Kidney epithelial cell (primary cell): ENCODE data around the gene MC1R. TPM values are rescaled to one million over a fixed set of nuclear protein-coding genes. Genes with fewer than 3 reads are reported as not detected.

Experiments used
- DNase-seq: peaks from one replicate; pipeline ENCODE4 v3.0.0-alpha.2; 2010; ENCODE audit warnings: low read depth
- H3K27me3 ChIP-seq: 2 replicates; pipeline ENCODE4 v1.6.0; 2011; ENCODE audit warnings: low read length; ENCODE audit not compliant: control insufficient read depth, insufficient read depth
- H3K36me3 ChIP-seq: 2 replicates; pipeline ENCODE4 v1.5.1; 2011; ENCODE audit warnings: low read length; ENCODE audit not compliant: control insufficient read depth, insufficient read depth
- H3K4me3 ChIP-seq: 2 replicates; pipeline ENCODE4 v1.5.1; 2011; ENCODE audit warnings: low read depth, mild to moderate bottlenecking, control low read depth, low read length
- CTCF ChIP-seq: IDR thresholded peaks from 2 replicates; pipeline ENCODE4 v1.5.1; 2011; ENCODE audit warnings: mild to moderate bottlenecking, moderate library complexity, low read length, control low read depth, inconsistent platforms; ENCODE audit not compliant: insufficient read depth, poor library complexity, severe bottlenecking
- total RNA-seq: library from RNA; depleted of rRNA; stranded (reverse); fragments of >200 nt; gene quantifications from 2 replicates; pipeline ENCODE4 v1.2.3, GENCODE V29; 2015

MC1R gene
- total RNA-seq, 1 donor from 2014 or later, result 3.0 TPM

- peaks cover 7% of the 10 kb centered on the region for H3K36me3 ChIP-seq
These were observed 17.4 kb downstream of the MC1R start for GRCh38 chr16:89936034-89936433.

GRCh38 chr16:89936508-89936907, 17.8 kb downstream of the MC1R start:
- no peak for DNase-seq
- H3K4me3 ChIP-seq, result no peak overlapping the region
- TF ChIP-seq CTCF, result no peak
- peaks cover 7% of the 10 kb centered on the region for H3K36me3 ChIP-seq
- H3K27me3 ChIP-seq, result no peaks in the 10 kb centered on the region

More at GRCh38 chr16:89936034-89936433, 17.4 kb downstream of the MC1R start:
- H3K4me3 ChIP-seq, result no peak overlapping the region
- H3K27me3 ChIP-seq, result no peaks in the 10 kb centered on the region
- no peak for TF ChIP-seq CTCF
- no peak for DNase-seq

- peaks cover 4% of the 10 kb centered on the region for H3K36me3 ChIP-seq
- no peak for TF ChIP-seq CTCF
- no peak overlapping the region for H3K4me3 ChIP-seq
- no peak for DNase-seq
- no peaks in the 10 kb centered on the region for H3K27me3 ChIP-seq
These were observed 18.3 kb downstream of the MC1R start for GRCh38 chr16:89936981-89937380.

- no peak for TF ChIP-seq CTCF
- Histone ChIP-seq H3K4me3 (no peak overlapping the region), H3K27me3 (no peaks in the 10 kb centered on the region), H3K36me3 (peaks cover 2% of the 10 kb centered on the region)
- DNase-seq, result no peak
These were observed 19.7 kb downstream of the MC1R start for GRCh38 chr16:89938175-89938885.

GRCh38 chr16:89944773-89945172, 26.1 kb downstream of the MC1R start:
- no peak for TF ChIP-seq CTCF
- Histone ChIP-seq H3K36me3 (no peaks in the 10 kb centered on the region), H3K4me3 (no peak overlapping the region), H3K27me3 (no peaks in the 10 kb centered on the region)
- no peak for DNase-seq

- Histone ChIP-seq H3K4me3 (no peak overlapping the region), H3K27me3 (no peaks in the 10 kb centered on the region), H3K36me3 (no peaks in the 10 kb centered on the region)
- no peak for DNase-seq
- TF ChIP-seq CTCF, result no peak
These were observed 27.0 kb downstream of the MC1R start for GRCh38 chr16:89945654-89946053.
